ENCODE results near the gene ERFE. TPM values are rescaled to one million over a fixed set of nuclear protein-coding genes. Genes with fewer than 3 reads are reported as not detected.
A peak's percentile ranks its signal among the peaks of the same experiment; 100 is the strongest.

The ERFE gene
- total RNA-seq, 2 donors from 2014 or later: 0.45 TPM; not detected in 1

- DNase-seq (no peak), ATAC-seq (no peak)
- intact Hi-C loops (cut with DNase I, micrococcal nuclease): no loop called here
These were observed 21.8 kb upstream of the ERFE start for GRCh38 chr2:238136820-238137537.

GRCh38 chr2:238137885-238138284, 20.9 kb upstream of the ERFE start:
- DNase-seq: no peak
- ATAC-seq: no peak
- intact Hi-C loops (cut with DNase I, micrococcal nuclease): no loop called here

- ATAC-seq: no peak
- intact Hi-C loops (cut with DNase I, micrococcal nuclease): no loop called here
- DNase-seq: no peak
These were observed 20.2 kb upstream of the ERFE start, which contains the start of gene KLHL30 for GRCh38 chr2:238138331-238139195. KLHL30 (plus strand) TSS chr2:238138668; CDS start chr2:238140755, 2,087 bp downstream.

GRCh38 chr2:238139196-238140039, 19.4 kb upstream of the ERFE start:
- ATAC-seq (no peak), DNase-seq (no peak)
- intact Hi-C loops (cut with DNase I, micrococcal nuclease): no loop called here

- intact Hi-C loops (cut with DNase I, micrococcal nuclease): no loop called here
These were observed 18.7 kb upstream of the ERFE start for GRCh38 chr2:238140040-238140439.

GRCh38 chr2:238140721-238141540, 17.8 kb upstream of the ERFE start:
- intact Hi-C loops (cut with DNase I, micrococcal nuclease): no loop called here
- no peak for ATAC-seq
- DNase-seq: no peak

More at GRCh38 chr2:238140040-238140439, 18.7 kb upstream of the ERFE start:
- ATAC-seq (no peak), DNase-seq (no peak)

- ATAC-seq (peak; percentile 94), DNase-seq (peak; percentile 89 to 90)
- intact Hi-C loops (cut with DNase I, micrococcal nuclease): no loop called here
These were observed 17.0 kb upstream of the ERFE start for GRCh38 chr2:238141541-238142318.

GRCh38 chr2:238142382-238143205, 16.2 kb upstream of the ERFE start:
- DNase-seq (no peak), ATAC-seq (peak; percentile 32)

GRCh38 chr2:238143239-238143951, 15.4 kb upstream of the ERFE start:
- DNase-seq: no peak
- ATAC-seq: no peak
- intact Hi-C loops (cut with DNase I, micrococcal nuclease): no loop called here

More at GRCh38 chr2:238142382-238143205, 16.2 kb upstream of the ERFE start:
- intact Hi-C loops (cut with DNase I, micrococcal nuclease): no loop called here

- intact Hi-C loops (cut with DNase I, micrococcal nuclease): no loop called here
- no peak for ATAC-seq
- no peak for DNase-seq
These were observed 14.5 kb upstream of the ERFE start for GRCh38 chr2:238144262-238144661.

GRCh38 chr2:238145046-238145445, 13.7 kb upstream of the ERFE start:
- DNase-seq (no peak), ATAC-seq (no peak)
- intact Hi-C loops (cut with DNase I, micrococcal nuclease): no loop called here

- intact Hi-C loops (cut with DNase I, micrococcal nuclease): no loop called here
- no peak for DNase-seq
These were observed 12.9 kb upstream of the ERFE start for GRCh38 chr2:238145851-238146250.

GRCh38 chr2:238146884-238147544, 11.8 kb upstream of the ERFE start:
- no peak for ATAC-seq
- intact Hi-C loops (cut with DNase I, micrococcal nuclease): no loop called here
- DNase-seq: no peak

More at GRCh38 chr2:238145851-238146250, 12.9 kb upstream of the ERFE start:
- no peak for ATAC-seq

- no peak for ATAC-seq
- intact Hi-C loops (cut with DNase I, micrococcal nuclease): no loop called here
These were observed 9.8 kb upstream of the ERFE start for GRCh38 chr2:238148981-238149380.

GRCh38 chr2:238149841-238150572, 8.8 kb upstream of the ERFE start:
- intact Hi-C loops (cut with DNase I, micrococcal nuclease): no loop called here
- ATAC-seq (no peak), DNase-seq (no peak)

More at GRCh38 chr2:238148981-238149380, 9.8 kb upstream of the ERFE start:
- no peak for DNase-seq
